ENCODE measurements around the gene TRIP6.
"Not testable (repeated sequence)": the region's sequence is repeated elsewhere in the genome, so short reads cannot be mapped to it uniquely, and the experiment has no call there.

Gene TRIP6

GRCh38 chr7:100891568-100892247, 24.5 kb downstream of the TRIP6 start:
- DNase-seq, result no peak

GRCh38 chr7:100892364-100893317, 25.5 kb downstream of the TRIP6 start:
- DNase-seq, result no peak

GRCh38 chr7:100893318-100893895, 26.2 kb downstream of the TRIP6 start:
- DNase-seq, result no peak

- no peak for DNase-seq
These were observed 26.9 kb downstream of the TRIP6 start for GRCh38 chr7:100893910-100894721.

- DNase-seq, result no peak
These were observed 27.9 kb downstream of the TRIP6 start for GRCh38 chr7:100894860-100895700.

GRCh38 chr7:100895701-100895955, 28.4 kb downstream of the TRIP6 start, which contains the start of gene ACHE:
ACHE (minus strand) TSS chr7:100895888; CDS start chr7:100894232, 1,656 bp downstream.
- DNase-seq, result no peak

GRCh38 chr7:100895956-100896731, 29.0 kb downstream of the TRIP6 start:
- DNase-seq, result no peak

- no peak for DNase-seq
These were observed 29.8 kb downstream of the TRIP6 start for GRCh38 chr7:100896732-100897608.

- no peak for DNase-seq
These were observed 30.7 kb downstream of the TRIP6 start for GRCh38 chr7:100897772-100898454.

GRCh38 chr7:100899432-100899831, 32.2 kb downstream of the TRIP6 start:
- no peak for DNase-seq

- DNase-seq, result no peak
These were observed 33.8 kb downstream of the TRIP6 start for GRCh38 chr7:100900978-100901377.

GRCh38 chr7:100901921-100902332, 34.7 kb downstream of the TRIP6 start:
- DNase-seq, result no peak

GRCh38 chr7:100902638-100903037, 35.5 kb downstream of the TRIP6 start:
- no peak for DNase-seq

GRCh38 chr7:100908512-100908911, 41.3 kb downstream of the TRIP6 start:
- no peak for DNase-seq

- not testable (repeated sequence) for DNase-seq
These were observed 43.3 kb downstream of the TRIP6 start for GRCh38 chr7:100910443-100910842.

- DNase-seq, result no peak
These were observed 44.3 kb downstream of the TRIP6 start for GRCh38 chr7:100911484-100911883.

GRCh38 chr7:100914208-100914878, 47.2 kb downstream of the TRIP6 start:
- DNase-seq, result no peak

GRCh38 chr7:100914879-100915447, 47.8 kb downstream of the TRIP6 start:
- no peak for DNase-seq

- DNase-seq, result not testable (repeated sequence)
These were observed 52.1 kb downstream of the TRIP6 start for GRCh38 chr7:100919335-100919734.

All from KG1 (cell line).